ENCODE data around the gene HS6ST3.

HS6ST3 gene

GRCh38 chr13:96218475-96218874 lies 128.6 kb downstream of the HS6ST3 start:
- no peaks in the 10 kb centered on the region for H3K9me2 ChIP-seq (ENCODE audit: low read depth, low read length)
- no peaks in the 10 kb centered on the region for H3F3A ChIP-seq (ENCODE audit: insufficient read depth, low read length)
- no peaks in the 10 kb centered on the region for H3K36me3 ChIP-seq (ENCODE audit: insufficient read depth, low read length)
- no peaks in the 10 kb centered on the region for H3K79me2 ChIP-seq (ENCODE audit: insufficient read depth, low read length)
- no peaks in the 10 kb centered on the region for H4K20me1 ChIP-seq (ENCODE audit: insufficient read depth, low read length)
- no peak overlapping the region for H2AFZ ChIP-seq (ENCODE audit: low read length)
- H3K4me1 ChIP-seq (ENCODE audit: insufficient read depth, low read length, severe bottlenecking): no peaks in the 10 kb centered on the region
- no peak overlapping the region for H3K4me3 ChIP-seq (ENCODE audit: low read depth, low read length, poor library complexity, severe bottlenecking)
- no peak for TF ChIP-seq EZH2 (IDR thresholded peaks at IDR 0.05; ENCODE audit: borderline replicate concordance, low read length)
- H3K9me3 ChIP-seq (ENCODE audit: low read length): no peaks in the 10 kb centered on the region
- no peak overlapping the region for H3K27ac ChIP-seq (ENCODE audit: low read depth, low read length, poor library complexity, severe bottlenecking)
- H3K4me2 ChIP-seq (ENCODE audit: low read length): no peak overlapping the region
- H3K9ac ChIP-seq (ENCODE audit: low read length): no peak overlapping the region
- no peaks in the 10 kb centered on the region for H3K27me3 ChIP-seq (ENCODE audit: insufficient read depth, low read length)

- no peaks in the 10 kb centered on the region for H3K36me3 ChIP-seq (ENCODE audit: insufficient read depth, low read length)
- no peaks in the 10 kb centered on the region for H4K20me1 ChIP-seq (ENCODE audit: insufficient read depth, low read length)
- H3K79me2 ChIP-seq (ENCODE audit: insufficient read depth, low read length): no peaks in the 10 kb centered on the region
- no peak overlapping the region for H3K9ac ChIP-seq (ENCODE audit: low read length)
- TF ChIP-seq EZH2 (IDR thresholded peaks at IDR 0.05; ENCODE audit: borderline replicate concordance, low read length) (no peak), CTCF (IDR thresholded peaks at IDR 0.05; ENCODE audit: low read length) (no peak)
- no peaks in the 10 kb centered on the region for H3F3A ChIP-seq (ENCODE audit: insufficient read depth, low read length)
- H2AFZ ChIP-seq (ENCODE audit: low read length): no peak overlapping the region
- H3K27ac ChIP-seq (ENCODE audit: low read depth, low read length, poor library complexity, severe bottlenecking): no peak overlapping the region
- H3K9me3 ChIP-seq (ENCODE audit: low read length): no peaks in the 10 kb centered on the region
- no peaks in the 10 kb centered on the region for H3K27me3 ChIP-seq (ENCODE audit: insufficient read depth, low read length)
- H3K4me3 ChIP-seq (ENCODE audit: low read depth, low read length, poor library complexity, severe bottlenecking): no peak overlapping the region
- no peaks in the 10 kb centered on the region for H3K4me1 ChIP-seq (ENCODE audit: insufficient read depth, low read length, severe bottlenecking)
- no peak overlapping the region for H3K4me2 ChIP-seq (ENCODE audit: low read length)
- H3K9me2 ChIP-seq (ENCODE audit: low read depth, low read length): no peaks in the 10 kb centered on the region
Measured at GRCh38 chr13:96221471-96221870, 131.6 kb downstream of the HS6ST3 start.

GRCh38 chr13:96223231-96223630 lies 133.3 kb downstream of the HS6ST3 start:
- no peaks in the 10 kb centered on the region for H3K36me3 ChIP-seq (ENCODE audit: insufficient read depth, low read length)
- H3K9me2 ChIP-seq (ENCODE audit: low read depth, low read length): no peaks in the 10 kb centered on the region

More at GRCh38 chr13:96223231-96223630, 133.3 kb downstream of the HS6ST3 start:
- Histone ChIP-seq H3K9me3 (ENCODE audit: low read length) (no peaks in the 10 kb centered on the region), H3K27ac (ENCODE audit: low read depth, low read length, poor library complexity, severe bottlenecking) (no peak overlapping the region), H3K27me3 (ENCODE audit: insufficient read depth, low read length) (no peaks in the 10 kb centered on the region), H3K9ac (ENCODE audit: low read length) (no peak overlapping the region), H3K4me1 (ENCODE audit: insufficient read depth, low read length, severe bottlenecking) (no peaks in the 10 kb centered on the region), H3K4me3 (ENCODE audit: low read depth, low read length, poor library complexity, severe bottlenecking) (no peak overlapping the region), H3F3A (ENCODE audit: insufficient read depth, low read length) (no peaks in the 10 kb centered on the region), H2AFZ (ENCODE audit: low read length) (no peak overlapping the region), H3K4me2 (ENCODE audit: low read length) (no peak overlapping the region), H3K79me2 (ENCODE audit: insufficient read depth, low read length) (no peaks in the 10 kb centered on the region), H4K20me1 (ENCODE audit: insufficient read depth, low read length) (no peaks in the 10 kb centered on the region)
- TF ChIP-seq EZH2 (IDR thresholded peaks at IDR 0.05; ENCODE audit: borderline replicate concordance, low read length) (no peak), CTCF (IDR thresholded peaks at IDR 0.05; ENCODE audit: low read length) (no peak)

All from OCI-LY1 (cell line).